K562 (cell line): ENCODE data around the gene PNMA6F.

Experiments
- CBFB ChIP-seq: sonication (generic); formaldehyde crosslinking; IDR thresholded peaks from 2 replicates; pipeline ENCODE4 v1.4.0; 2020; ENCODE audit warnings: mild to moderate bottlenecking, missing genetic modification reagents
- HCFC1 ChIP-seq: IDR thresholded peaks from 2 replicates; pipeline ENCODE4 v1.6.1; 2012; ENCODE audit warnings: low read depth, low read length, improper control_type of control experiment
- HDAC2 ChIP-seq: fragments of 450-650 bp; IDR thresholded peaks from 2 replicates; pipeline ENCODE4 v1.6.1; 2016; ENCODE audit warnings: mild to moderate bottlenecking
- HDAC8 ChIP-seq: fragments of 450-650 bp; IDR thresholded peaks from 2 replicates; pipeline ENCODE4 v1.6.1; 2016; ENCODE audit warnings: mild to moderate bottlenecking, missing genetic modification characterization, moderate library complexity, missing compliant biosample characterization
- SAFB ChIP-seq: fragments of 200-400 bp; formaldehyde crosslinking; IDR thresholded peaks from 2 replicates; pipeline ENCODE4 v1.6.1; 2017; ENCODE audit warnings: low read depth, low read length, borderline replicate concordance
- SMAD4 ChIP-seq: fragments of 250-450 bp; sonication (Bioruptor Pico); conservative IDR thresholded peaks from 2 replicates; pipeline ENCODE4 v1.8.0; 2021; ENCODE audit warnings: inconsistent platforms, mild to moderate bottlenecking, moderate library complexity
- TAF1 ChIP-seq: IDR thresholded peaks from 2 replicates; pipeline ENCODE4 v1.6.1; 2011; ENCODE audit warnings: mild to moderate bottlenecking, low read length, moderate library complexity; ENCODE audit not compliant: insufficient read depth, control insufficient read depth, severe bottlenecking; ENCODE audit errors: extremely low read depth
- ZNF445 ChIP-seq: fragments of 250-450 bp; sonication (Bioruptor Pico); IDR thresholded peaks from 2 replicates; pipeline ENCODE4 v1.4.0; 2020; ENCODE audit warnings: low read depth, mild to moderate bottlenecking, moderate library complexity
- ZNF76 ChIP-seq: fragments of 250-450 bp; sonication (Bioruptor Pico); IDR thresholded peaks from 2 replicates; pipeline ENCODE4 v1.4.0; 2020; ENCODE audit warnings: mild to moderate bottlenecking, moderate library complexity, borderline replicate concordance
- TF ChIP-seq, protein P1 (sequence below): sonication (generic); formaldehyde crosslinking; IDR thresholded peaks from 2 replicates; pipeline ENCODE4 v1.9.0; 2022; ENCODE audit warnings: mild to moderate bottlenecking, missing genetic modification reagents

DNA sequence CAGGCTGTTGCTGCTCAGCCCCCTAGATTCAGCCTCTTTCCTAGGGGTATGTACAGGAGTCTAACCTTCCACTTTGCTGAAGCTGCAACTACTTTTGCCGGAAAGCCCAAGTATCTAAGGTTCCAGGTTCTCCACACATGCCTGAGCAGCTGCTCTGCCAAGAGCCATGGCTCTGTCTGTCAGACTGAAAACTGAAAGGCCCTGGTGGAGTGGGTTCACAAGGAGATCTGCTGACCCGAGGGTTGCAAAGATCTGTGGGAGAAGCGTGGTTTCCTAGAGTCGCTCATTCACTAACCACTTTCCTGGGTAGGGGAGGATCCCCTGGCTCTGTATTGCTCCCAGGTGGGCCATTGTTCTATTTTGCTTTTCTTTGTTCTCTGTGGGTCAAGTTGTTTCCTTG, 6.0 kb upstream of the PNMA6F start:
- TF ChIP-seq SAFB, result no peak
- TF ChIP-seq HCFC1, result no peak
- no peak for TF ChIP-seq HDAC8 (tag)
- TF ChIP-seq TAF1, result no peak
- TF ChIP-seq HDAC2, result no peak
- TF ChIP-seq ZNF445 (CRISPR knock-in tag), result no peak
- TF ChIP-seq, protein P1, sequence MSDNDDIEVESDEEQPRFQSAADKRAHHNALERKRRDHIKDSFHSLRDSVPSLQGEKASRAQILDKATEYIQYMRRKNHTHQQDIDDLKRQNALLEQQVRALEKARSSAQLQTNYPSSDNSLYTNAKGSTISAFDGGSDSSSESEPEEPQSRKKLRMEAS (CRISPR knock-in tag), result no peak
- no peak for TF ChIP-seq SMAD4 (CRISPR knock-in tag)
- TF ChIP-seq ZNF76 (CRISPR knock-in tag), result no peak
- TF ChIP-seq CBFB (CRISPR knock-in tag), result no peak
